GM18909 (cell line): Measurements from ENCODE around the gene FAM83F.

Source experiments
- ATAC-seq: cut with Tn5 transposase; IDR thresholded peaks from one replicate; pipeline ENCODE4 v1.9.1; 2021; ENCODE audit warnings: mild to moderate bottlenecking; ENCODE audit not compliant: unreplicated experiment, poor library complexity

The FAM83F gene

DNA sequence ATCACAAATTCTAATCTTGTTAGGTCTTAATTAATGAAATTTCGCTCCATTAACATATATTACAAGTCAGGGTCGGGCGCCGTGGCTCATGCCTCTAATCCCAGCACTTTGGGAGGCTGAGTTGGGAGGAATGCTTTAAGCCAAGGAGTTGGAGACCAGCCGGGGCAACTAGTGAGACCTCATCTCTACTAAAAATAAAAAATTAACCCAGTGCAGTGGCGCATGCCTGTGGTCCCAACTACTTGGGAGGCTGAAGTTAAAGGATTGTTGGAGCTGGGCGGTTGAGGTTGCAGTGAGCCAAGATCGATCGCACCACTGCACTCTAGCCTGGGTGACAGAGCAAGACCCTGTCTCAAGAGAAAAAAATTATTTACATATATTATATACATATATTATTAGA, 32.7 kb upstream of the FAM83F start:
- no peak for ATAC-seq

DNA sequence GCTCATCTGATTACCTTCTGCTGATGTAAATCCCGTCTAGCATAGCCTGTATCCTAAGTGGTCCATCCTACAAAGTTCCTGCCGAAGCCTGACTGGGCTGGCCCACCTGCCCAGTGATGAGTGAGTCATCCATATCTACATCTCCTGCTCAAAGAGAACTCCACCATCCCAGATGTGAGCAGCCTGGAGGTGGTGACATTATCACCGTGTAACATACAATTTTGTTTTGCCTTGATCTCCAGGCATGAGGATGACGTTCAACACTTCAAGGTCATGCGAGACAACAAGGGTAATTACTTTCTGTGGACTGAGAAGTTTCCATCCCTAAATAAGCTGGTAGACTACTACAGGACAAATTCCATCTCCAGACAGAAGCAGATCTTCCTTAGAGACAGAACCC, 29.0 kb upstream of the FAM83F start:
- ATAC-seq = no peak

DNA sequence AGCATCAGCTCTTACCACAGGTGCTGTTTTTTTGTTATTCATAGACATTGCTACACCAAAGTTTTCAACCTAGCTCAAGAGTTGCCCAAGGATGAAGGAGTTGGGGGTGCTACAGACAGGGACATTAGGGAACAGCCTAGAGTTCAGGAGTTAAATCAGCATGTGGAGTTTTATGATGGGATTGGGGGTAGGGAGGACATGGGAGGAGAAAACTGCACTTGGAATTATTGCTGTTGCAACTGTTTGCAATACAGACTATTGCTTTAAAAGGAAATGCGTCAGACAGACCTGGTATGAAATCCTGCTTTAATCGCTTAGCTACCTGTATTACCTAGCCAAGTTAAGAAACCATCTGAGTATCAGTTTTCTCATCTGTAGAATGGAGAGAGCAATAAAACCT, 28.3 kb upstream of the FAM83F start:
- no peak for ATAC-seq

DNA sequence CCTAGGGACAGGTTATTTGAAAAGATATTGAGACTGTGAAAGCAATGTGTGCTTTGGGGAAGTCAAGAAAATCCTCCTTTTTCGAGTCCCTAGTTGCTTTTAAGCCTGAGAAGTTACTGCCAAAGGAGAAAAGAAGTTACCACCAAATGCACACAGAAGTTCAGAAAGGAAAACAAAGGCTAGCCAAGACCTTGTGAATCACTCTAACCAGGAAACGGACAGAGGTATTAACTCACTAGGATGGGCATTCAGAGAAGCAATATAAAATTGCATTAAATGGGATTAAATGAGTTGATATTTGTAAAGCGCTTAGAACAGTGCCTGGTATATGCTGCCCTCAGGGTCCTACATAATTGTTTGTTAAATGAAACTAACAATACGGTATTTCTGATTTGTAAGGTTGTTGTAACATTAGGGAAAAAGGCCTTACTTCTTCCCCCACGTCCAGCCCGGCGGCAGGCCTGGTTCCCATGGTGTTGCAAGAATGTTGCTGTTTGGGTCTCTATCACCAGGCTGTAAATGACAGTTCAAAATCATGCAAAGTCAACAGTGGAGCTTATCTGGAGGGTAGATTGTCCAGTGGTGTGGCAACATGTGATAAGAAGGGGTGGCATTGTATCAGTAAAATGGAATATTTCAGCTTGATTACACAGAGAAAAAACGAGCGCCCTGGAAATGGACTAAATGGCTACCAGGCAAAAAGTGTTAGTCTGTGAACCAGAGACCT, 27.5 kb upstream of the FAM83F start:
- no peak for ATAC-seq

DNA sequence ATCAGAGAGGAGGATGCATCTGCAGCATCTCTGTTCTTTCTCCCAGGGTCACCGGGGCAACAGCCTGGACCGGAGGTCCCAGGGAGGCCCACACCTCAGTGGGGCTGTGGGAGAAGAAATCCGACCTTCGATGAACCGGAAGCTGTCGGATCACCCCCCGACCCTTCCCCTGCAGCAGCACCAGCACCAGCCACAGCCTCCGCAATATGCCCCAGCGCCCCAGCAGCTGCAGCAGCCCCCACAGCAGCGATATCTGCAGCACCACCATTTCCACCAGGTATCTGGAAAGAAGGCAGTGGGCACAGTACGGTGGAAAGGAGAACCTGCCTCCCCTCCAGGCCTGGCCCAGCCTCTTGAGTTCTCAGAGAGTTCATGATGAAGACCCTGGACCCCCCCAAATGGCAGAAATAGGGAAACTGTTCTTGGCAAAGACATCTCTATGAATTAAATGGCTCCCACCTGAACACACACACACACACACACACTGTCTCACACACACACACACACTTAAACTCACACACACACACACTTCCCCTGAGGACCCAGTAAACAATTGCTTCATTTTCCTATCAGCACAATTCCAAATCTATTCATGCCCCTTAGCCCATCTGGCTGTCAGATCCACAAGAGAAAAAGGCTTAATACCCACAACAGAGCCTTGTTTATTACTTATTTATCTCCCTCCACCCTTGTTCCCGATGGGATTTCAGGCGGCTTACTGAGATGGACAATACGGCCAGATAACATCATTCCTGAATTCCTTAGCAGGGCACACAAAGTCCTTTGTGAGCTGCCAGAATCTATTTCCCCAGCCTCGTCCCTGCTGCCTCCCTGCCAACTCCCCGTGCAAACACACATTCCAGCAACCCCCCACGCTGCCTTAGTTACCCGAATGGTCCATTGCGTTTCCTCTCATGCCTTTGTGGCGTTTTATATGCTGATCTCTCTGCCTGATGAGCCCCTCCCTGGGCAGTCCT, 26.5 kb upstream of the FAM83F start:
- no peak for ATAC-seq

DNA sequence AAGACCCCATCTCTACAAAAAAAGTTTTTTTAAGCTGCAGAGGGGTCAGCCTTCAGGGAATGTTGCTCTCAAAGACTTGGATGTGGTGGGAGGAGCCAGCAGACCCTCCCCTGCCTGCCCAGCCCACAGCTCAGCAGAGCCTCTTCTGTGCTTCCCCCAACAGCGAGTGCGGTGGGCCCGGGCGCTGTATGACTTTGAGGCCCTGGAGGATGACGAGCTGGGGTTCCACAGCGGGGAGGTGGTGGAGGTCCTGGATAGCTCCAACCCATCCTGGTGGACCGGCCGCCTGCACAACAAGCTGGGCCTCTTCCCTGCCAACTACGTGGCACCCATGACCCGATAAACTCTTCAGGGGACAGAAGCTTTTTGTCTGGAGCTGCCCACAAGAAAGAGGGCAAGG, 24.0 kb upstream of the FAM83F start:
- no peak for ATAC-seq

DNA sequence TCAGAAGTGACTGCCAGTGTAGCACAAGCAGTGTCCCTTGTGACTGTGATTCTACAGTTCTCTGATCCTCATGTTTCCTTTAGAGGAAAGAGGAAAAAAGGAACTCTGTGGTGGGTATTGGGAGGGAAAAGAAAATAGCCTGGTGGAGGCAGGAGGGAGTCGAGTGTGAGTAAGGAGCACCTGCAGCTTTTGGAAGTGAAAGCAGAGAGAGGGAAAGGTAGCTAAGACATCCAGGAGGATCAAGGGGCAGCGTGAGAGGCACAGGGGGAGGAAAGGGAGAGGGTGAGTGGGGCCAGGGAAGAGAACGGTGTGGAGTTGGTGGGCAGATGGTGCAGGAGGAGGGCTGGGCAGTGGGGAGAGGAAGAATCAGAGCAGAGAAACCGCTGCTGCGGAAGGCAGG, 22.1 kb upstream of the FAM83F start:
- ATAC-seq = no peak

DNA sequence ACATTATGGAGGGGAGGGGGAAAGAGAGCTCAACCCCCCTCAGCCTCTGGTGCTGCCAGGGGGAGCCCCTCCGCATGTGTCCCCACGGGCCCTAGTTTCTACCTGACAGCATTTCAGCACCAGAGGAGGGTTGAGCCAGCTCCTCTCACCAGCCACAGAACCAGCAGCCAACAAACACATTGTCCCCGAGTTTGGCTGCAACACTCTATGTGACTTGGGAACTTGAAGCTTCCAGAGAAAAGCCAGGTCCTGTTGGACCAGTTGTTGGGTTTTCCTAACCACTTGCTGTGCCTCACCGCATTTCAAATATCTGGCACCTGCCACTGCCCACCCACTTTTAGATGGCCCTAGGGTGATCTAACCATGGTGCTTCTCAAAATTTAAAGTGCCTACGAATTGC, 21.1 kb upstream of the FAM83F start:
- ATAC-seq = no peak

DNA sequence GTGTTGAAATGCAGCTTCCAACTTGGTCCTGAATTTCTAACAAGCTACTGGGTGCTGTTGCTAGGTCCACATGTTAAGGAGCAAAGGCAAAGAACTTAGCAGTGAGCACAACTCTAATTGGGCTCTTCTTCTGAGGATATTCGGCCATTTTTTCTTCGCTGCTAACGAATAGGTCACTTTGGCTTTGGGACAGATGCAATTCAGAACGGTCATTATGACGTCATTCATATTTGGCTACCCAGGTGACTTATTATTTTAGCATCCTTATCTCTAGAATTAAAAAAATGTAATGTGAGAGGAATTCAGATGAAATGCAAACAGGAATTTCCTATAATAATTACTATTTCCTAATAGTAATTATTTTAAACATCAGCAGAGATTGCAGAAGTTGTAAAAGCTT, 20.7 kb upstream of the FAM83F start:
- ATAC-seq = no peak

DNA sequence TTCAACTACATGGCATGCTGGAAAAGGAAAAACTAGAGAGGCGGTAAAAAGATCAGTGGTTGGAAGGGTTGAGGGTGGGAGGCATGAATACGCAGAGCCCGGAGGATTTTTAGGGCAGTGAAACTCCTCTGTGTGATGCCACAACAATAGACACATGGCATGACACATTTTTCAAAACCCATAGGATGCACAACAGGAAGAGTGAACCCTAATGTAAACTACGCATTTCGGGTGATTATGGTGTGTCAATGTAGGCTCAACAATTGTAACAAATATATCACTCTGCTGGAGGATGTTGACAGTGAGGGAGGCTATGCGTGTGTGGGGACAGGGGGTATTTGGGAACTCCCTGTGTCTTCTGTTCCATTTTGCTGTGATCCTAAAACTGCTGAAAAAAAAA, 15.7 kb upstream of the FAM83F start:
- no peak for ATAC-seq

DNA sequence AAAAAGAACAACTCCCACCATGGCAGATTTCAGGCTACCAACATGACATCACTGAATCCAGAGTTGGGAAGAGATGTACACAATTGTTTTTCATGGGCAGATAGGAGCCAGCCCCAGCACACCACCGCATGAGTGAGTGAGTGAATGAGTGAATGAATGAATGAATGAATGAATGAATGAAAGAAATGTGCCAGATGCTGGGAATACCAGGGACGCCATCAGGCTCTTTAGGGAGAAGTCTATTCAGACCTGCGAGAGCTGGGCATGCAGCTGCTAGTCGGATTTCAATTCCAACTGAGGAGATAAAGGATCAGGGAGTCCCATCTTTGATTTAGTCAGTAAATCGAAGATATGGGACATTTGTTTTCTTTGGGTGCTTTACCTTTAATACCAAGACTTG, 15.3 kb upstream of the FAM83F start:
- ATAC-seq = no peak

DNA sequence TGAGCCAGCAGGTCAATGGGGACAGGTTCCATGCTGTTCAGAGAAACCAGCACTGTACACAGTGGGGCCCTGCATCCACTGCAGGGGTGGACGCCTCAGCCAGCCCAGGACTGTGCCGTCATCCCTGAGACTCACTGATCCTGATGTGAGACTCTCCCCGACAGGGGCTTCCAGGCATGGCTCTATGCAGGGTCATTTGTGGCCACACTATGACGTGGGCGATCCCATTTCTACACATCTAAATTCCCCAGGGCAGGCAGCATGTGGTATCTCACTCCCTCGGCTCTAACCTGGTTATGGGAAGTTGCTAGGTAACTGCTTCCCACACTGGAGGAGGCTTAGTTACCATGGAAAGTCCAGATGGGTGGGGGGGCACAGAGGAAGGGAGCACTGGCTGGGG, 14.2 kb upstream of the FAM83F start:
- no peak for ATAC-seq

DNA sequence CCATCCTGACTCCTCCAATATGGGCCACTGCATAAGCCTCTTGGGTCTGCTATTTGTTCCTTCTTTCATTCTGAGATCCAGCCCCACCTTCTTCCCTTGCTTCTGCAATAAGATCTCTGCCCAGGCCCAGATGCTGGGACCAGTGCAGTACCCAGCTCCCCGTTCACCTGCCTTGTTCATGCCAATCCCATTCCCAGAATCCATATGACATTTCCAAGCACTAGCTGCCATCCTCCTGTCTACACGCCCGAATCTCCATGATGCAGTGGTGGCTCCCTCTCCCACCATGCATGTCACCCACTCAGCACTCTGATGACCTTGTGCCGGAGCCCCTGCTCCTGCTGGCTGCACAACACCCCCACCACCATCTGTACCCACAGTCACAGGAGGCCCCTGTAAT, 11.4 kb upstream of the FAM83F start:
- no peak for ATAC-seq

DNA sequence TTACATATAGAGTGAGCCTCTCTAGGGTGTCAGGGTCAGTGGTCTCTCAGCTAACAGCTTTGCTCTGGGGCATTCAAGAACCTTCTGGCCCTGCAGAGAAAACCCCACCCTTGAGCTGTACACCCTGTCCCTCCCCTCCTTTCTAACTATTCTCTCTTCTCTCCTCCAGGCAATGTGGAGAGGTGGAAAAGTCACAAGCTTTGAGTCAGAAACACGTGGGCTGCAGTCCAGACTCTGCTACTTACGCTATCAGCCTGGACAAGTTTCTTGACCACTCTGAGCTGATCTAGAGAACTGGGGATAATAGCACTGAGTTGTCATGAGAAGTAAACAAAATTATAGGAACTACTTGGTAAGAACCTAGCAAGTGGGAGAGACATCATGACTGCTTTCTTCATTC, 10.7 kb upstream of the FAM83F start:
- no peak for ATAC-seq

DNA sequence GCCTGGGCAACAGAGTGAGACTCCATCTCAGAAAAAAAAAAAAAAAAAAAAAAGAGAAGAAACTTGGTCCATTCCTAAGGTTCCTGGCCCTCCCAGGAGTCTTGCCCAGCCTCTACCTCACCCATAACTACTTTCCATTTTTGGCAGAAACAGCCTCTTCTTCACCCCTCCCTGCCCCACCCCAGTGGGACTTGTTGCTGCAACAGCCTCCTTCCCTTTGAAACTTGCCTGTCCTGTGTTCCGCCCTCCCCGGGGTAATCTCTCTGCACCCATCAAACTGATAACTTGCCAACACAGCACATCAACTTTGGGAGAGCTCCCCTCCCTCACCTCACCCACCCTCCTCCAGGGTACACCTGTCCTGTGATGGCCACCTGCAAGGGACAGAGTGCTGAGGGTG, 10.0 kb upstream of the FAM83F start:
- ATAC-seq = no peak

DNA sequence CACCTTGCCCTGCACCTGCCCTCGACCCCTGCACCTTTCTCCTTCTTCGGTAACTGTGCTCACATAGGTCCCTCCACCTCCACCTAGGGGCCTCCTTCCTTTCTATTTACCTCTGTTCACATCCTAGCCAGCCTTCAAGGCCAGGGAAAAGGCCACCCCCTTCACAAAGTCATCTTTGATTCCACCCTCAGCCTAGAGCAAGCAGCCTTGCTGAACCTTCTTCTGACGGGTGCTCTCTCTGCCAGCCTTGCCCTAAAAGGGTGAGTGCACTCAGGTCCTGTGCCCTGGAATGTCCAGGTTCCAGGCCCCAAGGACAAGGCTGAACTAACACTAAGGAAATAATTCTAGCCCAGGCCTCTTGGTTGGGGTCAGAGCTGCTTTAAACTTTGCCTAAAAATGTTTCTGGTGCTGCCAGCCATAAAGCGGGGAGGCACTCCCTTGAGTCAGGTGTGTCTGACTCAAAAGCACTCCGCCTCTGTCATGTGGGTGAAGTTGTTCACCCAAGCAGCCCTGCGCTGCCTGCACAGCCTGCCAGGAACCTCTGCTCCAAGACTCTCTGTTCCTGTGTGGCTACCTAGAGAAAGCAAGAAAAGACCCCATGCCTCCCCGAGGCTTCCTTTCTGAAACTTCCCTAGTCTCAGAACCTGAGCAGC, 9.2 kb upstream of the FAM83F start:
- ATAC-seq = no peak

DNA sequence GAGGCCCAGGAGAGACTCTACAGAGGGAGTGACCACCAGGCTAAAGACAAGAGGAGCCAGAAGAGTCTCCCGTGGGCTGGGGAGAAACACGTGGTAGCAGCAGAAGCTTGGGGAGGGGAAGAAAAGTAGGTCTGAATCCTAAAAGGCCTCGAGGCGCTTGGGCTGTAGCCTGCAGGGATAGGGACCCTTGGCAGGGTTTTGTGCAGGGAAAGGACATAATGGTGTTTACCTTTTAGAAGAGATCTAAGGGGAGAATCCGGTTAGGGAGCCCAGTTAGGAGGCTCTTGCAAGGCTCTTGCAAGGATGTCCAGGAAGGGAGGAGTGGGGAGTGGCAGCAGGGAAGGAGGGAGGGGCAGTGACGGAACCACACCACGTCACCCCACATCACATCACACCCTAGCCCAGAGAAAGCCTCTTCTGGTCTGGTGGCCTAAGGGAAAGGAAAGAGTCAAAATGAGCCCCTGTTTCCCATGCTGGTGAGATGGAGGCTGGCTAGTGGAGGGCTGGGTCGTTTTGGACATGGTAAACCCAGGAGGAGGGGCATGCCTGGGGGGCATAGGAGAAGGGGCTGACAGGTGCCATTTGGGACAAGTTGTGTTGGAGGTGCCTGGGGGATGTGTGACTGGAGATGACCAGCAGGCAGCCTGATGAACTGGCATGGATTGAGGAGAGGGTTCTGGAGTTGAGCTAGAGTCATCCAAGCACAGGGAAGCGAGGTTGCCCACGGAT, 6.2 kb upstream of the FAM83F start:
- no peak for ATAC-seq

DNA sequence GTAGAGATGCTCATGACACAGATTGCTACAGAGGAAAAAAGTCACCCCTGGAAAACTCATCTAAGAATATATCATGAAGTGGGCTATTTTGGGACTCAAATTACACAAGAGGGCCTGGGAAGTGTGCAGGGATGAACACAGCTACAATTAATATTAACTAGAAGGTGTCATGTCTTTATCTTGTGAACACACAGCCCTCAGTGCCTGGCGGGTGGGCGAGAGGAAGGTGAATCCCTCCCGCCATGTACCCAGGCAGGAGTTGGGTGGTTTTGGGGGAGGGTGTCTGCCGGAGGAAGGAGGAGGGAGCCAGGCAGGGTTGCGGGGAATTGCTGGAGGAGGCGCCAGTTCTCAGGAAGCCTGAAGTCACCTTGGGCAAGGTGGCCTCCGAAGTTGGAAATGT, 5.1 kb upstream of the FAM83F start:
- ATAC-seq = no peak

DNA sequence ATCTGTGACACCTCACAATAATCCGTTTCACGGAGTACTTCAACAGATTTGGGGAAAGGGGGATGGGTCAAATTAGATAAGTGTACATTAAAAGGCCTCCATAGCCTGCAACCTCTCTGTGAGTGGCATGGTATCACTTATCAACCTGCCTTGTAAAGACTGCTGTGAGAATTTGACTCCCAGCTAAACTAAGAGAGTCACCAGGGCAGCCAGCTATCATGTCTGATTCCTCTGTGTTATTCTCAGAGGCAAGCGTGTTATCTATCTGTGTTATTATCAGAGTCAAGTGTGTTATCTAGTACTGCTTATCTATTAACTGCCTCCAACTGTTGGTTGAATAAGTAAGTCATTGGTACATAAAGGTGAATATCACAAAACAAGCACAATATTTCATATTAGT, 4.1 kb upstream of the FAM83F start:
- ATAC-seq = no peak

DNA sequence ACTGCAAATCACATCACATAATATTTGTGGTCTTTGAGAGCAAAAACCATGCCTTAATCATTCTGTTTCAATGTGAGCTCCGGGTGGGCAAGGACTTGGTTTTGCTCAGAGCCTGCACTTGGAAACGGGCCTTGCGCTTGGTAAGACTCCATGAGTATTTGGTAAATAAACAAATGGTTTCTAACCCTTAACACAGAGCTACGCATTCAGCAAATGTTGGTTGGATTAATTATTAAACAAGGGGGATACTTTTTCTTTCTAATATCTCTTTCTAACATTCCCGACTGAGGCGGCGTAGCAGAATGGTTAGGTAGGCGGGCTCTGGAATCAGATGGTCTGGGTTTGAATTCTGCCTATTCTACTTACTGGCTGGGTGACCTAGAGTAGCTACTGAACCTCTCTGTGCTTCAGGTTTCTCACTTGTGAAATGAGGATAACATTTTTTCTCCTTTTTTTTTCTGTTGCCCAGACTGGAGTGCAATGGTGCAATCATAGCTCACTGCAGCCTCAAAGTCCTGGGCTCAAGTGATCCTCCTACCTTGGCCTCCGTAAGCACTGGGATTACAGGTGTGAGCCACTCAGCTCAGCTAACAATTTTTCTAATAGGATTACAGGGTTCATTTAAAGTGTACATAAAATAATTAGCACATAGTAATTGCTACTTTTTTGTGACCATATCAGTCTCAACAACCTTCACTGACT, 3.4 kb upstream of the FAM83F start:
- ATAC-seq = no peak
